ENCODE measurements around the gene RASA4B.
"Not testable (repeated sequence)": the region's sequence is repeated elsewhere in the genome, so short reads cannot be mapped to it uniquely, and the experiment has no call there.

Gene RASA4B

DNA sequence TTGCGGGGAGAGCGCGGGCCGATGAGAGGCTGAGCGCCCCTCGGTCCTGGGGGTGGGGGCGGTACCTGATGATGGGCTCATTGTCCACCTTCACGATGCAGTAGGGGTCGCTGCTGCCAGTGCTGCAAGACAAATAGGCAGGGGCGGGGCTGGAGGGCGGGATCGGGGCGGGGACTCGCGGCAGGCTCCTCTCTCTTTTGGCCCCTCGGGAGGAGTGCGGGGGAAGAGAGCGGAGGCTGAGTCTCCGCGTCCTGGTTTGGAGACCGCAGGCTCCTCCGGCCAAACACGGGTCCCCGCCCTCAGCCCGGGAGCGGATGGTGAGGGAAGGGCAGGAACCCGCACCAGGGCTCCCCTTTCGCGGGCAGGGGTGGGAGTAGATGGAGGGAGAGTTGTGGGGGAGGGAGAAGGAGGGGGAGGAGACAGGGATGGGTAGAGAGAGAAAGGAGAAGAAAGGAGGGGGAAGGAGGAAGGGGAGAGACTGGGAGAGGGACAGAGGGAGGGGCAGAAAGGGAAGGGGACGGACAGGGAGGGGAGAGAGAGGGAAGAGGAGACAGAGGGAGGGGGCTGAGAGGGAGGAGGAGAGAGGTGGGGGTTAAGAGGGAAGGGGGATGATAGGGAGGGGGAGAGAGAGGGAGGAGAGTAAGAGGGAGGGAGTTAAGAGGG is 5.6 kb downstream of the RASA4B start:
- not testable (repeated sequence) for DNase-seq (ENCODE audit: low read depth)

DNA sequence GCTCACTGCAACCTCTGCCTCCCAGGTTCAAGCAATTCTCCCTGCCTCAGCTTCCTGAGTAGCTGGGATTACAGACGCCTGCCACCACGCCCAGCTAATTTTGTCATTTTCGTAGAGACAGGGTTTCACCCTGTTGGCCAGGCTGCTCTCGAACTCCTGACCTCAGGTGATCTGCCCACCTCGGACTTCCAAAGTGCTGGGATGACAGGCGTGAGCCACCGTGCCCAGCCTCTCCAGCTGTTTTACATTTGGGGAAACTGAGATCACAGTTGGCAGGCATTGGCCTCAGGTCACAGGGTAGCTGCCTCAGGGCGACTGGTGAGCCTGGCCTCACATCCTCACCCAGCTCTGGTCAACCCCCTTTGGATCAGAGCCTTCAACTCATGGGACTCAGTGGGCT is 7.0 kb downstream of the RASA4B start:
- not testable (repeated sequence) for DNase-seq (ENCODE audit: low read depth)

DNA sequence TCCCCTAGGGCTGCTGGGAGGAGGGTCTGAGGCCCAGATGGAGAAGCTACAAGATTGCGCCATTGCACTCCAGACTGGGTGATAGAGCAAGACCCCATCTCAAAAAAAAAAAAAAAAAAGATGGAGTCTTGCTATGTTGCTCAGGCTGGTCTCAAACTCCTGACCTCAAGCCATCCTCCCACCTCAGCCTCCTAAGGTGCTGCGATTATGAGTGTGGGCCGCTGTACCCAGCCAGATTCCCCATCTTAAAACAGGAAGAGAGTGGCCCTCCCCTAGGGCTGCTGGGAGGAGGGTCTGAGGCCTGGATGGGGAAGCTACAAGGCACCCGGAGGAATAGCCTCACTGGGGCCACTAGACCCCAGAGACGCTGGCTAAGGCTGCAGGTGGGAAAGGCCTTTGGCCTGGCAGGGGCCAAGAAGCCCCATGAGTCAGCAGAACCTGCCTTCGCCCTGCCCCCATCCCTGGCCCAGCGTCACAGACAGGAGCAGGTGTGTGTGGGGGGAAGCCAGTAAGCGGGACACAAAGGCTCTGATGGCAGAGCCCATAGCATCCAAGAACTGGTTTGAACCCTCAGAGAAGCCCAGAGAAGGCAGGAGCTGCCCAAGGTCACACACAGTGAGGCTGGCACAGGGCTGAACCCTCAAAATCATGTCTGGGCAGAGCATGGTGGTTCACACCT is 10.0 kb downstream of the RASA4B start:
- not testable (repeated sequence) for DNase-seq (ENCODE audit: low read depth)

DNA sequence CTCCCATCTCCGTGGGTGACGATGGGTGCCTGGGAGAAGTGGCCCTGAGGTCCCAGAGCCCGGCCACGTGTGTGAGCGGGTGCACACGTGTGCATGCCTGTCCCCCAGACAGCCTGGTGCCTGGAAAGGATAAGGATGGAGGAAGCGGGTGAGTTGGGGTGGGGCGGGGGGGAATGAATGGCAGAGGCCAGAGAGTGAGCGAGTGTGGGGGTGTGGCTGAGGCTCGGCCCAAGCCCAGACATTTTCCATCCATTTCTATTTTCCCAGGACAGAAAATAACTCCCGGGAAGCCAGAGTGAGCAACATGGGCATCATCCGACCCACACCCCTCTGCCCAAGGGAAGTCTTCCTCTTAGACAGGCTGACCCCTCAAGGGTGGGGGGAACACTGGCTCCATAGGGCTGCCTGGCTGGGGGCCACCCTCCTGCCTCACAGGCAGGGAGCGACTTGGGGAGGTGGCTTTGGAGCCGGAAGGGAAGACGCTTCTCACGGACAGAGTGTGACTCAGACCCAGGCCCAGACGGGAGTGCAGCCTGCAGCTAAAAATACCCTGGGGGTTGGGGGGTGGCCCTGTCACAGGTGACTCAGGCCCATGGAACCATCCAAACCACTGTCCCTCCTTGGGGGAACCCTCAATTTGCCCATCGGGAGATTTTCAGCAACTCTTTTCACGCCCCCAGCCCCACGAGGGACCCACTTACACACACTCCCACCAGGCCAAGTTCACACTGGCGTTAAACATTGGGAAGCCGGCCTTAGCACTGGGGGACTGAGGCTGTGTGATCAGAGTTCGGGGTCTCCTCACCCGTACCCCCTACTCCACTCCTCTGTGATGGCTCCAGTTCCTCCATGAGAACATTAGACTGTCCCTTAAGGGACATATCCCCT is 12.0 kb downstream of the RASA4B start:
- DNase-seq (ENCODE audit: low read depth): not testable (repeated sequence)

DNA sequence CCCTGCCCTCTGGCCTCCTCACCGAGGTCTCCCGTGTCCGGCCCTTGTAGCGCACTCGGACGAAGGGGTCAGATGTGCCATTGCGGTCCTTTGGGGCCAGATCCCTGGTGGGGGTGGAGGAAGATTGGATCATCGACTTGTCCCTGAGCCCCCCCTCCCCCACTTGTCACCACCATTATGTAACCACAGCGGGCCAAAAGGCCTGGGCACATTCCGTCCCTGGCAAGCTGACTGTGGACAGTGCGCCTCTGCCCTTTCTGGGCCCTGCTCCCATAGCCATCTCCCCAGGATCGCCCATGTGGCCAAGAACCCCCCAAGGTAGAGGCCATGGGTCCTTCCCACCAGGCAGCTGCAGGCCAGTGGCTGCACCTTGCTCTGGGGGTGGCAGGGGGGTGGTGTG is 14.4 kb downstream of the RASA4B start:
- not testable (repeated sequence) for DNase-seq (ENCODE audit: low read depth)

DNA sequence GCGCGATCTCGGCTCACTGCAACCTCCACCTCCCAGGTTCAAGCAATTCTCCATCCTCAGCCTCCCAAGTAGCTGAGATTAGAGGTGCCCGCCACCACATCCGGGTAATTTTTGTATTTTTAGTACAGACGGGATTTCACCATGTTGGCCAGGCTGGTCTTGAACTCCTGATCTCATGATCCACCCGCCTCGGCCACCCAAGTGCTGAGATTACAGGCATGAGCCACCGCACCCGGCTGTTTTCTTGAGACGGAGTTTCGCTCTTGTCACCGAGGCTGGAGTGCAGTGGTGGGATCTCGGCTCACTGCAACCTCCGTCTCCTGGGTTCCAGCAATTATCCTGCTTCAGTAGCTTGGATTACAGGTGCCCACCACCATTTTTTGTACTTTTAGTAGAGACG is 19.3 kb downstream of the RASA4B start:
- DNase-seq (ENCODE audit: low read depth): not testable (repeated sequence)

DNA sequence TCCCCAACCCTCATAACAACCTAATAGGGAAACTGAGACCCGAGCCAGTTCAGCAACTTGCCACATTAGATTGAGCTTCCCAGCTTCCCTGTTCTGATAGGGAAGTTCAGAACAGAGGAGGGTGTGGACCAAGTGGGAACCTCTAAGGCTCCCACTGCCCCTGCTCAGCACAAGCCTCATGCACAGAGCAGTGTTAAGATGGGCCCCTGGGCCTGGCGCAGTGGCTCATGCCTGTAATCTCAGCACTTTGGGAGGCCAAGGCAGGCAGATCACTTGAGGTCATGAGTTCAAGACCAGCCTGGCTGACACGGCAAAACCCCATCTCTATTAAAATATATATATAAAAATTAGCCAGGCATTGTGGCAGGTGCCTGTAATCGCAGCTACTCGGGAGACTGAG is 20.3 kb downstream of the RASA4B start:
- not testable (repeated sequence) for DNase-seq (ENCODE audit: low read depth)

DNA sequence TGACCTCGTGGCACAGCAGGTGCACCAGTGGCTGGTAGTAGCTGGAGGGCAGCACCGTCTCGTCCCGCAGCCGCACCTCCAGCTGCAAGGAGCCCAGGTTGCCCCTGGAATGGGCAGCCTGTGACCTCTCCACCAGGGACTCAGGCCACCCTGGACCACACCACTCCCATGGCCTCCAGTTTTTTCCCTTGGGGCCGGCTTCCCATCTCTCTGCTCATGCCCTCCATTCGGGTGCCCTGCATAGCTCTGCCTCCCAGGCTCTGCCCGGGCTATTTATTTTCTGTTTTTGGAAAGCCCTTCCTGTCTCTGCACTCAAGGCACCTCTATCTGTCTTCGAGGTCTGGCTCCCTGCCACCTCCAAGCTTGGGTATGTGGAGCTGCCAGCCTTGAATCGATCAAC is 20.7 kb downstream of the RASA4B start:
- DNase-seq (ENCODE audit: low read depth): not testable (repeated sequence)

DNA sequence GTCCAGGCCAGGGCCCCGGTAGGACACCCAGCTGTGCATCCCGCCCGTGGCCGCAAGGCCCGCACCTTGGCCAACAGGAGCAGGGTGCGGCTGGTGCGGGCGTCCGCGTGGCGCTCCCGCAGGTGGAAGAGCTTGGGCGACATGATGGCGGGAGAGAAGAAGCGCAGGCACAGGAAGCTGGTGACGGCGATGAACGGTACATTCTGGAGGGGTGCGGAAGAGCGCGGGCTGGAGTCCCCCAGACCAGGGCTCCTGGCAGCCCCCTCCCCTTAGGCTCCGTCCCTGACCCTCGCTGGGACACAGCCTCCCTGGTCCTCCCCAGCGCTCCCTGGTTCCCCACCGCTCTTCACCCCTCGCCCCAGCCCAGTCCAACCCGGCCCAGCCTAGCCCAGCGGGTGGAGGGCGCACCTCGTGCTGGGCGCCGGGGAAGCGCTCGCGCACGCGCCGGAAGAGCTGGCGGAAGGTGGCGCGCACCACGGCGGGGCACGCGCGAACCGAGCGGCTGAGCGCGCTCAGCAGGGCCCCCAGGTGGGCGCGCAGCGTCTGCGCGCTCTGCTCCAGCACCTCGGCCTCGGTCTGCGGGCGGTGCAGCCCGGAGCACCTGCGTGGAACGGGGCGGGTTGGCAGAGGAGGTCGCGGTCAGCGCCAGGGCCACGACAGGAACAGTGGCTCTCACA is 23.0 kb downstream of the RASA4B start:
- not testable (repeated sequence) for DNase-seq (ENCODE audit: low read depth)

DNA sequence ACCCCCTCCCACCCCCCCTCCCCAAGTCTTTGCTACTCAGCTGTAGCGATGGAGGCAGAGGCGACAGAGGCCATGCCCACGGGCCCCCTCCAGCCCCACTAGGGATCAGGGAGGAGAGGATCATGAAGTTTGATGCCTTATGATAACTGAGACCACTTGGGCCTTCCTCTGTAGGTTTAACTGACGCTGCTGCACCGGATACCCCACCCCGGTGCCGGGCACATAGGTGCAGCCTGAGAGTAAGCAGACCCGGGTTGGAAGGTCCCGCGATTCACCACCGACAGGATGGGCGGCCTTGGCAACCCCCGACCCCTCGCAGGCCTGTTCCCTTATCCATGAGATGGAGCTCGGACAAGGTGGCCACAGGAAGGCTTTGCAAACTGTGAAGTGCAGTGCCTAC is 23.6 kb downstream of the RASA4B start:
- DNase-seq (ENCODE audit: low read depth): not testable (repeated sequence)

DNA sequence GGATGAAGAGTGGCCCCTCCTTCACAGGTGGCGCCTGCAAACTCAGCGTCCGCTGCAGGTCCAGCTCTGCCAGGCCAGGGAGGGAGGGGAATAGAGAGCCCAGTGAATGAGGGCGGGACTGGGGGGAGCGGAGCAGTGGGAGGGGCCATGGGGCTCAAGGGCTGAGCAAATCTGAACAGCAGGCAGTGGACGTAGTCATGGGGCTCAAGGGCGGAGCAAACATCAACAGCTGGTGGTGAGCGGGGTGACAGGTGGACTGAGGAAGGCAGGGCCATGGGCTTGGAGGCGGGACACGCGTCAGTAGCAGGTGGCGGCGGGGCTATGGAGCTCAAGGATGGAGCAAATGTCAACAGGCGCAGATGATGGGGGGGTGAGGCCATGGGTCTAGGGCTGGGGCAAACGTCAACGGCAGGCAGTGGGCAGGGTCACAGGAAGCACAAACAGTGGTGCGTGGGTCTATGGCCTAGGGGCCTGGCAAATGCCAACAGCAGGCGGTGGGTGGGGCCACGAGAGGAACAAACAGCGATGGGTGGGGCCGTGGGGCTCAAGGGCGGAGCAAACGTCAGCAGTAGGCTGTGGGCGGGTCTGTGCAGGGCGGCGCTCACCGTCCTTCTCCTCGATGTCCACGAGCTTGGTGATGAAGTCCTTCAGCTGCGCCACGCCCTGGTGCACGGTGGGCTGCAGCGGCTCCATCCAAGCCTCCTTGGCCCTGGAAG is 24.2 kb downstream of the RASA4B start:
- DNase-seq (ENCODE audit: low read depth): not testable (repeated sequence)

DNA sequence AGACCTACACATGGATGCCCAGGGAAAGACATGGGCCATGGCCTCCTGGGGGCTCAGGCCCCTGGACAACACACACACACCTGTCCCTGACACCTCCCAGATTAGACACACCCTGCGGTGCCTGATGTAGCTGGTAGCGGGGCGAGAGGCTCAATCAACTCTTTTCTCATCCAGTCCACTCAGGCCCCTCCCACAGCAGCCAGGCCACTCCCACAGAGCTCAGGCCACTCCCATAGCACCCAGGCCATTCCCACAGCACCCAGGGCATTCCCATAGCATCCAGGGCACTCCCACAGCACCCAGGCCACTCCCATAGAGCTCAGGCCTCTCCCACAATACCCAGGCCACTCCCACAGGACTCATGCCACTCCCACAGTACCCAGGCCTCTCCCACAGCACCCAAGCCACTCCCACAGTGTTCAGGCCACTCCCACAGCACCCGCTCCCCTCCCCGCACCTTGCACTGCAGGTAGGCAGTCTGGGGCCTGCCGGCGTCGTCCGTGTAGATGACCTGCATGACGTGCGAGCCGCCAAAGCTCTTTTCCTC is 27.0 kb downstream of the RASA4B start:
- DNase-seq (ENCODE audit: low read depth): not testable (repeated sequence)

DNA sequence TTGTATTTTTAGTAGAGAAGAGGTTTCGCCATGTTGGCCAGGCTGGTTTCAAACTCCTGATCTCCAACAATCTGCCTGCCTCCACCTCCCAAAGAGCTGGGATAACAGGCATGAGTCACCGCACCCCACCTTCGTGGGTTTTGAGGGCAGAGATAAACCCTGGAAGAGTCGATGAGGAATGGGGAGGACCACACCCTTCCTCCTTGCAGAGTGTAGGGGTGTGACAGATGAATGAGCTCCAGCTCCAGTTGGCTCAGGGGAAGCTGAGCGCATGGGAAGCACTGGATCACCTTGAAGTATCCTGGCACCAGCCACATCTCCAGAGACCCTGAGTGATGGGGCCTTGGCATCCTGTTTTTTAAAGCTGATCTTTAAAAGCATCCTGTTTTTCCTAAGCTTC is 33.3 kb downstream of the RASA4B start:
- DNase-seq (ENCODE audit: low read depth): not testable (repeated sequence)

DNA sequence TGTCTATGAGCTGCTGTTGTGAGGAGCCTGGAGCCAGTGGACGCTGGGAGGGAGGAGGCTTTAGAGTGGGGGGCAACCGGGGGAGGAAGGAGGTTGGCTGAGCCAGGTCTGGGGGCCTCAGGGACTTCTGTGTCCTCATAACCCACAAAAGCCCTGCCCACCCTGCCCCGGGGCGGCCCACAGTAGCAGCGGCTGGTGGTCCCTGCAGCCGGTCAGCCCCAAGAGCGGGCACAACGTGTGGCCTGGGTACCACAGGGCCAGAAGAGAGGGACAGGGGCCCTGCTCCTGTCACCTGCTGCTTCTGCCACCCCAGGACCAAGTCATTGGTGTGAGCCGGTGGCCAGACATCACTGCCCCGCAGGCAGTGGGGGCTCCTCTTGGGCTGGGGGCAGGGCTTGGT is 35.6 kb downstream of the RASA4B start:
- DNase-seq (ENCODE audit: low read depth): not testable (repeated sequence)

DNA sequence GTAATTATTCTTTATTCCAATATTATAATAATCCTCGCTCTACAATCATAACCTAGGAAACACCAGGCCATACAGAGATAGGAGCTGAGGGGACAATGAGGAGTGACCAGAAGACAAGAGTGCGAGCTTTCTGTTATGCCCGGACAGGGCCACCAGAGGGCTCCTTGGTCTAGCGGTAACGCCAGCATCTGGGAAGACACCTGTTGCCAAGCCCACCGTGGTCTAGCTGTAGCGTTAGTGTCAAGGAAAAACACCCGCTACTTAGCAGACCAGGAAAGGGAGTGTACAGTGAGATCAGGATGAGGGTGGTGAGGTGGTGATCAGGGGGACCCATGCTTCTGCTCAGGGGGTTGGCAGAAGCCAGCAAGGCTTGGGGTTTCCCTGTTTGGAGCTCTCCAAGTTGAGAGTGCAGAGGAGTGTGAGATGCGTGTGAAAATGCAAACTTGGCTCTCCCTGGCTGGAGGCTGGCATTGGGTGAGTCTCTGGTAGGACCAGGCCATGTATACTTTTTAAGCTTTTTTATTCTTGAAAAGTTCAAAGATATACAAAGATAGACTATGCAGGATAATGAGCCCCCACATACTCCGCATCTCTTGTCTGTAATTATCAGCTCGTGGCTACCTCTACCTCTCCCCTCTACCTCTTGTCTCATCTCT is 37.5 kb downstream of the RASA4B start:
- not testable (repeated sequence) for DNase-seq (ENCODE audit: low read depth)

DNA sequence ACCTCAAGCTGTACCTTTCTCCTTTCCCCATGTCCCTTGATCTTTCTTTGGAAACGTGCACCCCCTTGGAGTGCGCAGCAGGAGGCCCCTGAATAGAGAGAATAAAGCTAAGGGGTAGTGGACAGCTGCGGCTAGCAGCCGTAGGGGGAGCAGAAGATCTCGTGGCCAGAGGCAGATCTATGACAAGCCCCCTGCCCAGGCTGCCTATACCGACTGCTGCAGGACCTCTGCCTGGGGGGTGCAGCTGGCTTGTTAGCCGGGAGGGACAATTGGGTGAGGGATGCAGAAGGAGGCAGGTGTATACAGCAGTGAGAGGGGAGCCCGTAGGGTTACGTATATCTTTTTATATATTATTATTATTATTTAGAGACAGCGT is 38.4 kb downstream of the RASA4B start:
- DNase-seq (ENCODE audit: low read depth): not testable (repeated sequence)

DNA sequence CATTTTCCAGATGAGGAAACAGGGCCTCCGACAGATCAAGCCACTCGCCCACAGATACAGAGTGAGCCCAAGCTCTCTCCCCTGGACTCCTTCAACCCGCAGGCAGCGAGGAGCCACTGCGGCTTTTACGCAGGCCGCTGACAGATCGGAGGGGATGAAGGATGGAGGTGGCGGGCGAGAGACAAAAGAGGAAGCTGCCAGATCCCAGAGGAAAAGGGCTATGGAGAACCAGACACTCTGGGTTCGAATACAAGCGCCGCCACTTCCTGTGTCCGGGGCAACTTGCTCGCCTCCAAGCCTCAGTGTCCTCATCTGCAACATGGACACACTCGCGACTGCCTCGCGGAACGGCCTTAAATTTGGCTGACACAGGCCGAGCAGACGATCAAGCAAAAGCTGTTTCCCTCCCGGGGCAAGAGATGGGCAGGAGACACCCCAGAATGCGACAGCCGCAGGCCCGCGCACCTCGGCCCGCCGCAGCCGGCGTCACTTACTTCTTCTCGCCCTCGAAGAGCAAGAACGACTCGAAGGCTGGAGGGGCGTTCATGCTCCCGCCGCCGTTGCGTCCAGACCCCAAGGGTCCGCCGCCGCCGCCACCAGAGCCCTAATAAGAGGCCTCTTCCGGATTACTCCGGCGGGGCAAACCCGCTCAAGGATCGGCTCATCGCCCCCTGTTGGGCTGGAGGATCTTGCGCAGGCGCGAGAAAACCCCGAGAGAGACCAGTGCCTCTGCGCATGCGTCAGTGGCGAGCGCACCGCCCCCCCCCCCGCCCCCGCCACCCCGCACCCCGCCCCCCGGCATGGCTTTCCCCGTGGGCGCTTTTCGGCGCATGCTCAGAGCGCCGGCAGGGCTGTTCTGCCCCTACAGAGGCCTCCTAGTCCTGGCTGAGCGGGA is 39.0 kb downstream of the RASA4B start, which contains the start of gene POLR2J:
TSS of gene POLR2J (minus strand) at position 609 of the 895 bp plus-strand sequence. CDS start at position 547, 62 bp downstream.
- not testable (repeated sequence) for DNase-seq (ENCODE audit: low read depth)

DNA sequence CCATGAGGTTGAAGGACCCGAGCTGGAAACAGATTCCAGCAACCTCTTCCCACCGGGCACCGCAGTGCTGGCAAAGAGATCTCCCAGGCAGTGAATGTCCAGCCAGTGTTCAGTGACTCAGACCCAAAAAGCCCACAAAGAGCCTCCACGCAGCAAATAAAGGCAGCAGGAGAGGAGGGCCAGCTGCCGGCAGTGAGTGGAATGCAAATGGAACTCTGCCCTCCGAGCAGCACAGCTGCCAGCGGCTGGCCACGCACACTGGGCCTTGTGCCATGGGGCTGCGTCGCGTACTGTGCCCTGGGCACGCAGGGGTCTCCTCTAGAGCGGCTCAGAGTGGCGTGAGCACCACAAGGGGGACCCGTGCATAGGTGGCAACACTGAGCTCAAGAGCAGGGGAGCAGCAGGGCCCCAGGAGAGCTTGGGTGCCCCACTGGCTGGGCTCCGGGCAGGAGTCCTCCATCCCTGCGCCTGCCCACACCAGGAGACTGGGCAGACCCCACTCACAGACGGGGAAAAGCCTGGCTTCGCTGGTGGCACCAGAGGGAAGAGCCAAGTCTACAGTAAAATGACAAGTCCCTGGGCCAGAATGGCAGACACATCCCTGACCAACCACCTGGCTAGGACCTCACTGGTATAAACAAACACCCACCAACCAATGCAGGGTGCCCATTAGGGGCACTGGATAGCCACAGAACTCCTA is 42.7 kb downstream of the RASA4B start:
- DNase-seq (ENCODE audit: low read depth): not testable (repeated sequence)

DNA sequence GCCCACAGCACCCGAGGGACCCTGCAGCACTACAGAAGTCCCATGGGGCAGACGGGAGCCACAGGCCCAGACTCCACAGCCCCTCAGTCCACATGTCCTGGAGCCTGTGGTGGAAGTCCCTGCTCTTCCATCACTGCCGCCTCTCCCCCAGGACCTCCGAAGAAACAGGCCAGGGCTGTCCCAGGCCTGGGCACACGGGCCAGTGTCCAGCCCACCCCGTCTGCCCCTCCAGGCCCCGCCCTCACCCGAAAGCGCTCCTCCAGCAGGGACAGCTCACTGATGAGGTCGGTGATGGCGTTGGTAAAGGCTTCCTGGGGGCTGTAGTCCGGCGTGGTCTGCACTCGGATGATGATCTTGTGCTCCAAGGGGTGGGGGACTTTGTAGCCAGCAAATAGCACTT is 43.5 kb downstream of the RASA4B start:
- not testable (repeated sequence) for DNase-seq (ENCODE audit: low read depth)
